Measurements from ENCODE around the gene CMIP. TPM values are rescaled to one million over a fixed set of nuclear protein-coding genes. Genes with fewer than 3 reads are reported as not detected.

CMIP gene
- total RNA-seq, 4 donors from 2014 or later: 16.7 to 104 (median 43.6) TPM

GRCh38 chr16:81431554-81432353 is 12.9 kb upstream of the CMIP start:
- intact Hi-C loops (cut with DNase I; ENCODE audit: low total_unique reads): no loop called here
- no peak overlapping the region for H3K4me3 ChIP-seq
- no peaks in the 10 kb centered on the region for H3K4me1 ChIP-seq
- no peaks in the 10 kb centered on the region for H3K9me3 ChIP-seq
- H3K27me3 ChIP-seq: no peaks in the 10 kb centered on the region
- TF ChIP-seq POLR2A (IDR thresholded peaks at IDR 0.05) (no peak), CTCF (IDR thresholded peaks at IDR 0.05) (no peak)
- H3K36me3 ChIP-seq: no peaks in the 10 kb centered on the region
- no peak overlapping the region for H3K27ac ChIP-seq
- DNase-seq: no peak

GRCh38 chr16:81432937-81433557 is 11.6 kb upstream of the CMIP start:
- Histone ChIP-seq H3K27me3 (no peaks in the 10 kb centered on the region), H3K4me1 (no peaks in the 10 kb centered on the region), H3K36me3 (no peaks in the 10 kb centered on the region), H3K27ac (no peak overlapping the region), H3K4me3 (no peak overlapping the region), H3K9me3 (no peaks in the 10 kb centered on the region)
- no peak for DNase-seq
- no peak for TF ChIP-seq POLR2A (IDR thresholded peaks at IDR 0.05)
- no peak for TF ChIP-seq CTCF (IDR thresholded peaks at IDR 0.05)
- intact Hi-C loops (cut with DNase I; ENCODE audit: low total_unique reads): no loop called here

- Histone ChIP-seq H3K27me3 (no peaks in the 10 kb centered on the region), H3K9me3 (no peaks in the 10 kb centered on the region), H3K36me3 (no peaks in the 10 kb centered on the region), H3K27ac (no peak overlapping the region), H3K4me3 (no peak overlapping the region), H3K4me1 (peaks cover 0 to 3% of the 10 kb centered on the region in 2 donors)
- DNase-seq: no peak
- no peak for TF ChIP-seq CTCF (IDR thresholded peaks at IDR 0.05)
- no peak for TF ChIP-seq POLR2A (IDR thresholded peaks at IDR 0.05)
- intact Hi-C loops (cut with DNase I; ENCODE audit: low total_unique reads): no loop called here
Observed at GRCh38 chr16:81435103-81435502, 9.5 kb upstream of the CMIP start.

GRCh38 chr16:81435567-81435966 is 9.0 kb upstream of the CMIP start:
- no peak for DNase-seq
- Histone ChIP-seq H3K4me1 (peaks cover 0 to 4% of the 10 kb centered on the region in 2 donors), H3K27me3 (no peaks in the 10 kb centered on the region), H3K27ac (no peak overlapping the region), H3K9me3 (no peaks in the 10 kb centered on the region), H3K36me3 (no peaks in the 10 kb centered on the region), H3K4me3 (no peak overlapping the region)
- no peak for TF ChIP-seq POLR2A (IDR thresholded peaks at IDR 0.05)
- no peak for TF ChIP-seq CTCF (IDR thresholded peaks at IDR 0.05)
- intact Hi-C loops (cut with DNase I; ENCODE audit: low total_unique reads): no loop called here

- Histone ChIP-seq H3K4me1 (peaks cover 0 to 4% of the 10 kb centered on the region in 2 donors), H3K36me3 (no peaks in the 10 kb centered on the region), H3K4me3 (no peak overlapping the region), H3K27ac (no peak overlapping the region), H3K27me3 (no peaks in the 10 kb centered on the region), H3K9me3 (no peaks in the 10 kb centered on the region)
- no peak for TF ChIP-seq POLR2A (IDR thresholded peaks at IDR 0.05)
- no peak for TF ChIP-seq CTCF (IDR thresholded peaks at IDR 0.05)
- intact Hi-C loops (cut with DNase I; ENCODE audit: low total_unique reads): no loop called here
- no peak for DNase-seq
Observed at GRCh38 chr16:81436386-81436785, 8.2 kb upstream of the CMIP start.
